GM15510 (cell line): Measurements from ENCODE around the gene FCHSD2.

Experiments
- POLR2A ChIP-seq: IDR thresholded peaks from 3 replicates; pipeline ENCODE4 v1.6.1; 2011; ENCODE audit warnings: borderline replicate concordance; ENCODE audit not compliant: insufficient read length; ENCODE audit errors: extremely low read depth

Gene FCHSD2

GRCh38 chr11:73143126-73143838, 1.2 kb upstream of the FCHSD2 start:
- TF ChIP-seq POLR2A: no peak

- TF ChIP-seq POLR2A: peak; percentile 33
Measured at GRCh38 chr11:73141309-73142127, 600 bp downstream of the FCHSD2 start.

GRCh38 chr11:73141031-73141308, 1.1 kb downstream of the FCHSD2 start:
- no peak for TF ChIP-seq POLR2A

GRCh38 chr11:73140213-73141030, 1.7 kb downstream of the FCHSD2 start:
- TF ChIP-seq POLR2A: no peak

- no peak for TF ChIP-seq POLR2A
Measured at GRCh38 chr11:73139476-73140198, 2.5 kb downstream of the FCHSD2 start.

GRCh38 chr11:73137944-73138274, 4.2 kb downstream of the FCHSD2 start:
- no peak for TF ChIP-seq POLR2A

- TF ChIP-seq POLR2A: no peak
Measured at GRCh38 chr11:73137262-73137943, 4.7 kb downstream of the FCHSD2 start.

GRCh38 chr11:73135346-73136284, 6.5 kb downstream of the FCHSD2 start:
- TF ChIP-seq POLR2A: no peak

- TF ChIP-seq POLR2A: no peak
Measured at GRCh38 chr11:73130181-73130580, 11.9 kb downstream of the FCHSD2 start.

GRCh38 chr11:73129198-73129597, 12.9 kb downstream of the FCHSD2 start:
- TF ChIP-seq POLR2A: no peak

- TF ChIP-seq POLR2A: no peak
Measured at GRCh38 chr11:73126804-73127480, 15.2 kb downstream of the FCHSD2 start.

GRCh38 chr11:73124800-73125199, 17.3 kb downstream of the FCHSD2 start:
- TF ChIP-seq POLR2A: no peak

GRCh38 chr11:73121692-73122091, 20.4 kb downstream of the FCHSD2 start:
- no peak for TF ChIP-seq POLR2A
